Mesothelial cell of epicardium (in vitro differentiated cells): ENCODE measurements around the gene ERCC2. TPM values are rescaled to one million over a fixed set of nuclear protein-coding genes. Genes with fewer than 3 reads are reported as not detected.

Source experiments
- DNase-seq, 2 experiments: peaks; one replicate each; pipeline ENCODE4 v3.0.0; 2021; ENCODE audit warnings: low spot score in 2 of 2; ENCODE audit not compliant: unreplicated experiment in 2 of 2
- H3K27ac Mint-ChIP-seq: 2 replicates; pipeline ENCODE4 v1.8.0; 2021; ENCODE audit warnings: mixed read lengths
- H3K27me3 Mint-ChIP-seq: 2 replicates; pipeline ENCODE4 v1.8.0; 2021; ENCODE audit warnings: low read depth, mixed read lengths
- H3K36me3 Mint-ChIP-seq: 2 replicates; pipeline ENCODE4 v1.8.0; 2021; ENCODE audit warnings: mixed read lengths
- H3K4me1 Mint-ChIP-seq: 2 replicates; pipeline ENCODE4 v1.8.0; 2021; ENCODE audit warnings: mixed read lengths
- H3K4me3 Mint-ChIP-seq: 2 replicates; pipeline ENCODE4 v1.8.0; 2021; ENCODE audit warnings: mild to moderate bottlenecking, moderate library complexity, mixed read lengths
- H3K9me3 Mint-ChIP-seq: 2 replicates; pipeline ENCODE4 v1.8.0; 2021; ENCODE audit warnings: mixed read lengths
- CTCF ChIP-seq: fragments of 200-600 bp; sonication (generic); IDR thresholded peaks from one replicate; pipeline ENCODE4 v1.5.0; 2021; ENCODE audit warnings: antibody characterized with exemption; ENCODE audit not compliant: unreplicated experiment
- total RNA-seq: library from RNA; stranded (reverse); gene quantifications from 3 replicates; pipeline ENCODE4 v1.2.1, GENCODE V29; 2021

ERCC2 gene
- total RNA-seq, 1 donor from 2014 or later = 62.7 TPM

- TF ChIP-seq CTCF = no peak
- no peaks in the 10 kb centered on the region for H3K27me3 Mint-ChIP-seq
- H3K4me3 Mint-ChIP-seq = no peak overlapping the region
- H3K36me3 Mint-ChIP-seq = peaks cover 14% of the 10 kb centered on the region
- no peak overlapping the region for H3K27ac Mint-ChIP-seq
- no peaks in the 10 kb centered on the region for H3K9me3 Mint-ChIP-seq
- H3K4me1 Mint-ChIP-seq = peaks cover 2% of the 10 kb centered on the region
- DNase-seq = no peak
These were observed 6.4 kb downstream of the ERCC2 start for GRCh38 chr19:45363861-45364459.

- H3K27me3 Mint-ChIP-seq = no peaks in the 10 kb centered on the region
- peaks cover 22% of the 10 kb centered on the region for H3K36me3 Mint-ChIP-seq
- no peak overlapping the region for H3K27ac Mint-ChIP-seq
- TF ChIP-seq CTCF = no peak
- no peak for DNase-seq
- no peaks in the 10 kb centered on the region for H3K4me1 Mint-ChIP-seq
- no peaks in the 10 kb centered on the region for H3K9me3 Mint-ChIP-seq
- H3K4me3 Mint-ChIP-seq = no peak overlapping the region
These were observed 8.1 kb downstream of the ERCC2 start for GRCh38 chr19:45362291-45362690.

- H3K4me1 Mint-ChIP-seq = no peaks in the 10 kb centered on the region
- no peak overlapping the region for H3K27ac Mint-ChIP-seq
- DNase-seq = no peak
- no peak for TF ChIP-seq CTCF
- H3K9me3 Mint-ChIP-seq = no peaks in the 10 kb centered on the region
- H3K36me3 Mint-ChIP-seq = peaks cover 26% of the 10 kb centered on the region
- H3K27me3 Mint-ChIP-seq = no peaks in the 10 kb centered on the region
- no peak overlapping the region for H3K4me3 Mint-ChIP-seq
These were observed 8.8 kb downstream of the ERCC2 start for GRCh38 chr19:45361608-45362007.

GRCh38 chr19:45358213-45358792 is 12.1 kb downstream of the ERCC2 start:
- peaks cover 39% of the 10 kb centered on the region for H3K36me3 Mint-ChIP-seq

GRCh38 chr19:45357445-45357783 is 13.0 kb downstream of the ERCC2 start:
- no peak overlapping the region for H3K4me3 Mint-ChIP-seq
- no peaks in the 10 kb centered on the region for H3K9me3 Mint-ChIP-seq
- peaks cover 40% of the 10 kb centered on the region for H3K36me3 Mint-ChIP-seq
- no peaks in the 10 kb centered on the region for H3K4me1 Mint-ChIP-seq
- no peak for TF ChIP-seq CTCF
- H3K27ac Mint-ChIP-seq = no peak overlapping the region
- DNase-seq = no peak
- H3K27me3 Mint-ChIP-seq = no peaks in the 10 kb centered on the region

More at GRCh38 chr19:45358213-45358792, 12.1 kb downstream of the ERCC2 start:
- Mint-ChIP-seq H3K4me1 (no peaks in the 10 kb centered on the region), H3K4me3 (no peak overlapping the region), H3K9me3 (no peaks in the 10 kb centered on the region), H3K27ac (peak overlapping the region; percentile 30), H3K27me3 (no peaks in the 10 kb centered on the region)
- TF ChIP-seq CTCF = no peak
- DNase-seq = no peak
